Pons (tissue), 1 donor: ENCODE measurements around the gene GATAD1.
"Not testable (repeated sequence)": the region's sequence is repeated elsewhere in the genome, so short reads cannot be mapped to it uniquely, and the experiment has no call there.

Source experiments
- DNase-seq: peaks from one replicate; pipeline ENCODE4 v3.0.0-alpha.2; 2016; ENCODE audit warnings: low spot score

GATAD1 gene

GRCh38 chr7:92483624-92484023 lies 36.3 kb downstream of the GATAD1 start:
- not testable (repeated sequence) for DNase-seq

- DNase-seq: not testable (repeated sequence)
Observed at GRCh38 chr7:92484226-92484625, 36.9 kb downstream of the GATAD1 start.

GRCh38 chr7:92485267-92485892 lies 38.1 kb downstream of the GATAD1 start:
- no peak for DNase-seq

- no peak for DNase-seq
Observed at GRCh38 chr7:92485974-92486373, 38.7 kb downstream of the GATAD1 start.

- DNase-seq: no peak
Observed at GRCh38 chr7:92487804-92488203, 40.5 kb downstream of the GATAD1 start.

- DNase-seq: peak; percentile 29
Observed at GRCh38 chr7:92489634-92490033, 42.4 kb downstream of the GATAD1 start.

GRCh38 chr7:92496876-92497275 lies 49.6 kb downstream of the GATAD1 start:
- no peak for DNase-seq

GRCh38 chr7:92498557-92498956 lies 51.3 kb downstream of the GATAD1 start:
- DNase-seq: no peak

GRCh38 chr7:92503767-92504166 lies 56.5 kb downstream of the GATAD1 start:
- DNase-seq: no peak

GRCh38 chr7:92504563-92504962 lies 57.3 kb downstream of the GATAD1 start:
- no peak for DNase-seq

- DNase-seq: no peak
Observed at GRCh38 chr7:92506363-92506762, 59.1 kb downstream of the GATAD1 start.

- DNase-seq: no peak
Observed at GRCh38 chr7:92508946-92509345, 61.7 kb downstream of the GATAD1 start.
